GM18951 (cell line): ENCODE measurements around the gene NPAS4.

ENCODE experiments used
- POLR2A ChIP-seq: IDR thresholded peaks from 4 replicates; pipeline ENCODE4 v1.6.1; 2011; ENCODE audit warnings: mild to moderate bottlenecking; ENCODE audit not compliant: insufficient read length, insufficient read depth; ENCODE audit errors: extremely low read depth
- in situ Hi-C: fragments of 300-500 bp; cut with MboI; formaldehyde crosslinking; loops from one replicate; pipeline ENCODE4 v1.12.0; 2022; ENCODE audit warnings: low sequenced_read_pairs, mixed read lengths, inconsistent platforms; ENCODE audit not compliant: unreplicated experiment

NPAS4 gene

GRCh38 chr11:66409226-66409625, 11.6 kb upstream of the NPAS4 start:
- TF ChIP-seq POLR2A, result no peak
- in situ Hi-C loops, result loop anchor here (10.0 kb wide), 1 partner anchor 276 kb away; no protein-coding TSS in a partner anchor

GRCh38 chr11:66410191-66410590, 10.6 kb upstream of the NPAS4 start:
- no peak for TF ChIP-seq POLR2A
- in situ Hi-C loops, result no loop called here

DNA sequence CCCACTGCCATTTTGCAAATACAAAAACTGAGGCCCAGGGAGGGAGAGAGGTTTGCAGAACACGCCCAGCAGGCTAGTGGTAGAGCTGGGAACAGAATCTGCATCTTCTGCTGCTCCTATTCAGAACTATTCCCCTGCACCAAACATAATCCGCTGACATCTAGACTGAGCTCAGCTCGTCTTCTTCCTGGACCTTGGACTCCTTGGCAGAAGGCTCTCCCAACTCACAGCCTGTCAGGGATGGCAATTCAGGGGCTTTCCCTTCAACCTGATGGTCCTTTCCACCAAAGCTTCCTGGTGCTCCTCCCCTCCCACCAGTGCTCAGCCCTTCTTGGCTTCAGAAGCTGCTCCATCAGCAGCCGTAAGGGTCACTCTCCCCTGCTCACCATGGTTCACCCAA, 9.5 kb upstream of the NPAS4 start:
- in situ Hi-C loops, result no loop called here

DNA sequence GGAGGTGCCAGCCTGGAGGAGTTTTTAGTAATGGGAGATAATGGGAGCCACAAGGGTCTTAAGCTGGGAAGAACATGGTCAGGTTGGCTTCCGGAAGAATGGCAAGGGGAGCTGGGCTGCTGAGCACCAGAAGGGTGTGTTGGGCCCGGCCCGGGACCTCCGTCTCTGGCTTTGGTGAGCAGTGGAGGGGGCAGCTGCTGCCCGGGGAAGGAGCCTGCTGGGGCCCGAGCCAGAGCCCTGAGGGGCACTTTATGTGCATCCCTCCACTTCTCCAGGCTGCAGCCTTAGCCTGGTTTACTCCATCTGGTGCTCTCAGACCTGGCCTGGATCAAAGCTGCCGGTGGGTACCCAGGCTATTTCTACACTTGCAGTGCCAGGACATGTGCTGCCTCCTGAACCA, 8.7 kb upstream of the NPAS4 start:
- in situ Hi-C loops, result no loop called here
- TF ChIP-seq POLR2A, result no peak

More for the DNA sequence above, 9.5 kb upstream of the NPAS4 start:
- TF ChIP-seq POLR2A, result no peak

- in situ Hi-C loops, result no loop called here
- no peak for TF ChIP-seq POLR2A
Observed at GRCh38 chr11:66413167-66413566, 7.7 kb upstream of the NPAS4 start.

DNA sequence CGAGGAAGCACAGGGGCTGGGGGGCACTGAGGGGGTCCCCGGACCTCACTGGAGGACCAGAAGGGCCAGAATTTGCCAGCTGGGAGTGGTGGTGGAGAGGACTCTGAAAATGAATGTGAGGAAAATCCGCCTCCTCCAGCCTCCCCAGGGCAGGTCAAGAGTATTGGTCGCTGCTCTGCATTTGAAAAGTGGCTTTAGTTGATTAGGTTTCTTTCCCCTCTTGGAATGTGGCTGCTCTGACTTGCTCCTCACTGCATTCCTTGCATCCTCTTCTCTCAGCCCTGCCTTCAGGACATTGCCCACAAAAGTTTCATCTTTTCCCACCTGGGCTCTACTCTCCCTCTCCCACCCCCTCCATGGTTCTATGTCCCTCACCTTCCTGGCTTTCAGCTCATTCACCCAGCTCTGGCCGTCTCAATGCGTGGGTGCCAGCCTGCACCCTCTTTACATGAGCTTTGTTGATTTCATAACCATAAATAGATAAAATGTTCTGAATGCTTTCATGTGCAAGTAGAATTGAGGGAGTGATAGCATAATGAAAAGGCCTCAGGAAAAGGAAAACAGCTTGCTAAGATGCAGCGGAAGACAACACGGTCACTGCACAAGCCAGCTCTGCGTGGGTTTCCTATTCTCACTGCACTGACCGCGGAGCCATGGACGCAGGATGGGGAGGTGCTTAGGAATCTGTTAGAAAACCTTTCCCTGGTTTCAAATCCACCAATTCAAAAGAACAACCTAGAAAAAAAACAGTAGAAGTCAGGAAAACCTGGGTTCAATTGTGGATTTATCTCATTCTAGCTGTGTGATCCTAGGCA, 6.5 kb upstream of the NPAS4 start:
- in situ Hi-C loops, result no loop called here
- TF ChIP-seq POLR2A, result no peak

- in situ Hi-C loops, result no loop called here
- TF ChIP-seq POLR2A, result no peak
Observed at GRCh38 chr11:66415423-66415822, 5.4 kb upstream of the NPAS4 start.

GRCh38 chr11:66417000-66417399, 3.8 kb upstream of the NPAS4 start:
- no peak for TF ChIP-seq POLR2A
- in situ Hi-C loops, result no loop called here

DNA sequence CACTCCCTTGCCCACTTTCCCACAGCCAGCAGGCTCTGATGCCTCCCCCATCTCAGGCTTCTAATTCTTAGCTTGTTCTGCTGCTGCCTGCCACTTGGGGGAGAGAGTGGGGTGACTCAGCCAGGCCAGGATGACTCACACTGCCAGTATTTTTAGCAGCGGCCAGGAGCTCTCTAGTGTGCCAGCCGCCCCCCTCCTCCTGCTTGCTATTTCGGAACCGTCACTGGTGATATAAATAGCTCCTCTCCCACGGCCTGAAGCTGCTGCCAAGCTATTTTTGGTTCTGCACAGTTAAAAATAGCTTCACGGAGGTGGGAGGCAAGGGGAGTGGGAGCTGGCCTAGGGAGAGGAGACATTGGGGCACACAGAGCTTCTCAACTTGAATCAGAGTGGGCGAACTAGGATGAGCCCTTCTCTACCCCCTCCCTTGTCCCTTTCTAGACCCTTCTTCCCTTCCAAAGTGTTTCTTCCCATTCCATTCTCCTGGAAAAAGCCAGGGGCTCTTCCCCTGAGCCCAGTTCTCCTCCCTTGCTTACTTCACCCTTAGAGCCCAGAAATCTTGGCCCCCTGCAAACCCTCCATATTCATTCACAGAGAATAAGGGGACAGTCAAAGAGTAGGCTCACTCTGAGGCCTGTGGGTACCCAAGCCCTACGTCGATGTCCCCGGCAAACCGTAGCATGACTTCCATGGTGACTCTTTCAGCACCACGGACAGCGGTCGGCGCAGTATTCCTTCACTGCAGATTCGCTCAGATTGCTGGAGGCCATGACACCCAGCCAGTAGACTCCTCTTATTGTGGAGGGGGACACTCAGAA, 2.5 kb upstream of the NPAS4 start:
- TF ChIP-seq POLR2A, result no peak
- in situ Hi-C loops, result no loop called here

- TF ChIP-seq POLR2A, result no peak
- in situ Hi-C loops, result no loop called here
Observed at GRCh38 chr11:66418986-66419308, 1.9 kb upstream of the NPAS4 start.

DNA sequence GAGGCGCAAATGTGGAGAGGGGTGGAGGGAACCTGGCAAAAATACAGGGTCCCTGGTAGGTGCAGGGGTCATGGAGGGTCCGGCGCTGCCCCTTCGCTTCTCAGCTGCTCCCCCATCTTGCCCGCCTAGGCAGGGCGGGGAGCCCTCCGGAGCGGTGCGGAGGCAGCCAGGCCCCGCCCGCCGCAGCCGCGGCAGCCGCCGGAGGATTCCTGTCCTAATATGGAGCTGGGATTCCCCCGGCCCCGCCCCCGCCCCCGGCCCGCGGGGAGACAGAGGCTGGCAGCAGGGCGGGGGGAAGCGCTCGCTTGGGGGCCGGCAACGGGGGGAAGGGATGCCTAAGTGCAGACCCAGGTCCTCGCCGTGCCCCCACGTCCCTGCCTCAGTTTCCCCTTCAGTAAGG, 1.0 kb upstream of the NPAS4 start:
- in situ Hi-C loops, result no loop called here
- TF ChIP-seq POLR2A, result no peak

- in situ Hi-C loops, result no loop called here
Observed at GRCh38 chr11:66421492-66422205, 814 bp downstream of the NPAS4 start.

GRCh38 chr11:66426314-66426713, 5.5 kb downstream of the NPAS4 start:
- TF ChIP-seq POLR2A, result no peak
- in situ Hi-C loops, result no loop called here

More at GRCh38 chr11:66421492-66422205, 814 bp downstream of the NPAS4 start:
- no peak for TF ChIP-seq POLR2A

DNA sequence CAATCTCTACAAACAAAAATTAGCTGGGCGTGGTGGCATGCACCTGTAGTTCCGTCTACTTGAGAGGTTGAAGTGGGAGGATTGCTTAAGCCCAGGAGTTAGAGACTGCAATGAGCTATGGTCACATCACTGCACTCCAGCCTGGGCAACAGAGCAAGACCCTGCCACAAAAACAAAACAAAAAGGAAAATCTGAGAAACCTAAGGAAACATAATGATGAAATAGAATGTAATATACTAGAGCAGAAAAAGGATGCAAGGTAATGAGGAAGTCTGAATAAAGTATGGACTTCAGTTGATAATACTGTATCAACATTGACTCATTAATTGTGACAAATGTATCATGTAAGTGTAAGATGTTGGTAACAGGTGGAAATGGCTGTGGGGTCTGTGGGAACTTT, 8.1 kb downstream of the NPAS4 start:
- no peak for TF ChIP-seq POLR2A
- in situ Hi-C loops, result no loop called here
